Neural progenitor cell (in vitro differentiated cells): ENCODE measurements around the gene VSX1.

ENCODE experiments used
- CTCF ChIP-seq: fragments of 200-600 bp; sonication (generic); IDR thresholded peaks from 2 replicates; pipeline ENCODE4 v1.5.1; 2017; ENCODE audit warnings: antibody characterized with exemption, mild to moderate bottlenecking
- EZH2 ChIP-seq: fragments of 200-600 bp; sonication (generic); IDR thresholded peaks from 2 replicates; pipeline ENCODE4 v1.6.1; 2017; ENCODE audit warnings: antibody characterized with exemption, mild to moderate bottlenecking, moderate library complexity

GRCh38 chr20:25044660-25045342 is 37.1 kb downstream of the VSX1 start:
- TF ChIP-seq CTCF (no peak), EZH2 (no peak)
